ENCODE results near the gene PDRG1. TPM values are rescaled to one million over a fixed set of nuclear protein-coding genes. Genes with fewer than 3 reads are reported as not detected.

PDRG1 gene
- polyA plus RNA-seq, 1 of the 3 experiments (the other 2 are of a cell fraction): 18.9 TPM

DNA sequence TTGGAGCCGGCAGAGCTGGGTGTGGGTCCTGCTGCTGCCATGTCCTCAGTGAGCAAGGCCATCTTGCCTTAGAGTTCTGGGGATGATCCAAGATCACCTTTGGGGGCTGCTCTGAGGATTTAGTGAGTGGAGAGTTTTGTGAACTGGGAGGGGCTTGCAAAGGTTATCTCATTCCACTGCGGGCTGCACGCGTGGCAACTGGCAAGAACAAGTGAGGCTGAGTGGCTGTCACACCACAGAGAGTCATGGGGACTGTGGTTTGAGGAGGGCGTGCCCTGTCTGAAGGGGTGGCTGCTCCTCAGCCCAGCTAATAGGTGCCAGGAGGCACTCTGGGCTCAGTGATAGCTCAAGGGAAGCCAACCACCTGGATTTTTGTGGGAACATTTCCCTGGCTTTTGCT lies 43.8 kb downstream of the PDRG1 start:
- no peak overlapping the region for H3K27ac ChIP-seq (ENCODE audit: low read depth in 2 of 2, low read length in 1 of 2)
- no peaks in the 10 kb centered on the region for H3F3A ChIP-seq (replicated peaks; ENCODE audit: insufficient read depth)
- DNase-seq: no peak
- no peaks in the 10 kb centered on the region for H3K79me2 ChIP-seq (ENCODE audit: insufficient read depth)
- no peak overlapping the region for H3K4me3 ChIP-seq (ENCODE audit: low read depth in 2 of 2, low read length in 1 of 2)
- ChIA-PET POLR2A (no interaction called here), CTCF (interaction anchor here (0.9 kb wide), 1 partner anchor 55 kb away, joined by 5 read pairs; no protein-coding TSS in a partner anchor)
- H3K9ac ChIP-seq: no peak overlapping the region
- H3K27me3 ChIP-seq (ENCODE audit: insufficient read depth): no peaks in the 10 kb centered on the region
- H2AFZ ChIP-seq (ENCODE audit: low read depth): no peak overlapping the region
- peaks cover 0 to 14% of the 10 kb centered on the region in 2 experiments; a peak in 1 of 4 replicates for H3K4me1 ChIP-seq (ENCODE audit: control insufficient read depth in 1 of 2, insufficient read depth in 2 of 2, low read depth in 1 of 2, low read length in 1 of 2)
- no peaks in the 10 kb centered on the region for H3K9me3 ChIP-seq
- no peak overlapping the region for H3K4me2 ChIP-seq
- H3K36me3 ChIP-seq (replicated peaks in 1 of 2; ENCODE audit: control insufficient read depth in 1 of 2, insufficient read depth in 2 of 2, low read length in 1 of 2): no peaks in the 10 kb centered on the region
- 85% methylated on average over 4 of the region's 5 CpGs for WGBS (ENCODE audit: low lambda C conversion rate)
- H4K20me1 ChIP-seq (ENCODE audit: insufficient read depth): no peaks in the 10 kb centered on the region
- no peak for TF ChIP-seq MXI1 (IDR thresholded peaks at IDR 0.05; ENCODE audit: low read depth, low read length)
- TF ChIP-seq, protein P1, sequence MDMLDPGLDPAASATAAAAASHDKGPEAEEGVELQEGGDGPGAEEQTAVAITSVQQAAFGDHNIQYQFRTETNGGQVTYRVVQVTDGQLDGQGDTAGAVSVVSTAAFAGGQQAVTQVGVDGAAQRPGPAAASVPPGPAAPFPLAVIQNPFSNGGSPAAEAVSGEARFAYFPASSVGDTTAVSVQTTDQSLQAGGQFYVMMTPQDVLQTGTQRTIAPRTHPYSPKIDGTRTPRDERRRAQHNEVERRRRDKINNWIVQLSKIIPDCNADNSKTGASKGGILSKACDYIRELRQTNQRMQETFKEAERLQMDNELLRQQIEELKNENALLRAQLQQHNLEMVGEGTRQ (IDR thresholded peaks at IDR 0.05; ENCODE audit: borderline replicate concordance, low read depth, low read length): no peak
- TF ChIP-seq RAD21 (IDR thresholded peaks at IDR 0.05; ENCODE audit: low read length): no peak
- TF ChIP-seq FOSL2 (IDR thresholded peaks at IDR 0.05; ENCODE audit: borderline replicate concordance, low read depth): no peak
- TF ChIP-seq JUND (IDR thresholded peaks at IDR 0.05): no peak
- no peak for TF ChIP-seq YY1 (IDR thresholded peaks at IDR 0.05; ENCODE audit: low read depth)
- no peak for TF ChIP-seq ELF1 (IDR thresholded peaks at IDR 0.05)
- TF ChIP-seq PBX3 (IDR thresholded peaks at IDR 0.05): no peak
- TF ChIP-seq, protein P2, sequence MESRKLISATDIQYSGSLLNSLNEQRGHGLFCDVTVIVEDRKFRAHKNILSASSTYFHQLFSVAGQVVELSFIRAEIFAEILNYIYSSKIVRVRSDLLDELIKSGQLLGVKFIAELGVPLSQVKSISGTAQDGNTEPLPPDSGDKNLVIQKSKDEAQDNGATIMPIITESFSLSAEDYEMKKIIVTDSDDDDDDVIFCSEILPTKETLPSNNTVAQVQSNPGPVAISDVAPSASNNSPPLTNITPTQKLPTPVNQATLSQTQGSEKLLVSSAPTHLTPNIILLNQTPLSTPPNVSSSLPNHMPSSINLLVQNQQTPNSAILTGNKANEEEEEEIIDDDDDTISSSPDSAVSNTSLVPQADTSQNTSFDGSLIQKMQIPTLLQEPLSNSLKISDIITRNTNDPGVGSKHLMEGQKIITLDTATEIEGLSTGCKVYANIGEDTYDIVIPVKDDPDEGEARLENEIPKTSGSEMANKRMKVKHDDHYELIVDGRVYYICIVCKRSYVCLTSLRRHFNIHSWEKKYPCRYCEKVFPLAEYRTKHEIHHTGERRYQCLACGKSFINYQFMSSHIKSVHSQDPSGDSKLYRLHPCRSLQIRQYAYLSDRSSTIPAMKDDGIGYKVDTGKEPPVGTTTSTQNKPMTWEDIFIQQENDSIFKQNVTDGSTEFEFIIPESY (IDR thresholded peaks at IDR 0.05; ENCODE audit: borderline replicate concordance, low read depth): no peak
- TF ChIP-seq EP300 (IDR thresholded peaks at IDR 0.05; ENCODE audit: borderline replicate concordance in 1 of 2, low read depth in 1 of 2, low read length in 1 of 2): no peak
- TF ChIP-seq RXRA (IDR thresholded peaks at IDR 0.05; ENCODE audit: borderline replicate concordance, low read depth): no peak
- no peak for TF ChIP-seq RCOR1 (IDR thresholded peaks at IDR 0.05; ENCODE audit: low read length)
- H3K9me2 ChIP-seq: no peaks in the 10 kb centered on the region

DNA sequence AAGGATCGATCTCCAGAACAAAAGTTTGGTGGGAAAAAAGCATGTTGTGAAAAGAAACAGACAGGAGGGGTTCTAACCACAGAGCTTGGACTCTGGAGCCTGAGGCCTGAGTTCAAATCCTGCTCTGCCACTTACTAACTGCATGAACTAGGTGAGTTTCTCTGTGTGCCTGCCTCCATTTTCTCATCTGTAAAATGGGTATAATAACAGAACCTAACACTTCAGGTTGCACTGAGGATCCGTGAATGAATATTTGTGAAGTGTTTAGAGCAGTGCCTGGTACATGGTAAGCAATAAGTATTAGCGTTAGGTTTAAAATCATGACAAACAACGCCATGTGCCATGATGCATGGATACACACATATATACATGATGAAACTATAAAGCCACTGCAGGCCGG lies 44.8 kb downstream of the PDRG1 start:
- TF ChIP-seq EZH2phosphoT487 (IDR thresholded peaks at IDR 0.05; ENCODE audit: borderline replicate concordance, low read depth) (no peak), GATA2 (CRISPR knock-in tag; IDR thresholded peaks at IDR 0.05) (no peak), FOXM1 (IDR thresholded peaks at IDR 0.05; ENCODE audit: low read depth) (no peak), MEF2A (IDR thresholded peaks at IDR 0.05; ENCODE audit: borderline replicate concordance, low read depth) (no peak), CHD2 (IDR thresholded peaks at IDR 0.05; ENCODE audit: low read length, partially characterized antibody) (no peak), USF1 (IDR thresholded peaks at IDR 0.05; ENCODE audit: borderline replicate concordance, low read depth) (no peak), SMC3 (IDR thresholded peaks at IDR 0.05; ENCODE audit: low read depth, low read length) (no peak)
- Histone ChIP-seq H3K4me2 (no peak overlapping the region), H3K79me2 (ENCODE audit: insufficient read depth) (no peaks in the 10 kb centered on the region), H3K36me3 (replicated peaks in 1 of 2; ENCODE audit: control insufficient read depth in 1 of 2, insufficient read depth in 2 of 2, low read length in 1 of 2) (no peaks in the 10 kb centered on the region), H2AFZ (ENCODE audit: low read depth) (no peak overlapping the region), H4K20me1 (ENCODE audit: insufficient read depth) (no peaks in the 10 kb centered on the region), H3K9me2 (no peaks in the 10 kb centered on the region), H3K4me1 (ENCODE audit: control insufficient read depth in 1 of 2, insufficient read depth in 2 of 2, low read depth in 1 of 2, low read length in 1 of 2) (peaks cover 0 to 11% of the 10 kb centered on the region in 2 experiments; a peak in 1 of 4 replicates), H3K4me3 (ENCODE audit: low read depth in 2 of 2, low read length in 1 of 2) (no peak overlapping the region), H3K9me3 (no peaks in the 10 kb centered on the region), H3K9ac (no peak overlapping the region), H3K27me3 (ENCODE audit: insufficient read depth) (no peaks in the 10 kb centered on the region), H3K27ac (ENCODE audit: low read depth in 2 of 2, low read length in 1 of 2) (no peak overlapping the region), H3F3A (replicated peaks; ENCODE audit: insufficient read depth) (no peaks in the 10 kb centered on the region)
- CTCF ChIA-PET: no interaction called here
- WGBS (ENCODE audit: low lambda C conversion rate): 59% methylated on average over 5 of the region's 5 CpGs
- DNase-seq: no peak
- POLR2A ChIA-PET: no interaction called here

All from SK-N-SH (cell line).